GM04503 (cell line): ENCODE measurements around the gene RDH16.

Source experiments
- DNase-seq: peaks from one replicate; pipeline ENCODE4 v3.0.0-alpha.2; 2012; ENCODE audit warnings: low read depth

The RDH16 gene

GRCh38 chr12:56957229-56958052, at the start of gene RDH16:
Gene RDH16, minus strand, starts transcription at chr12:56957608. Its CDS starts 146 bp downstream, at chr12:56957462.
- no peak for DNase-seq

GRCh38 chr12:57006809-57007475, 49.5 kb upstream of the RDH16 start:
- no peak for DNase-seq

GRCh38 chr12:57005980-57006808, 48.8 kb upstream of the RDH16 start, which contains the start of gene ZBTB39:
Gene ZBTB39, minus strand, starts transcription at chr12:57006546. Its CDS starts 1,629 bp downstream, at chr12:57004917.
- DNase-seq = no peak

- DNase-seq = no peak
These were observed 47.2 kb upstream of the RDH16 start for GRCh38 chr12:57004651-57005050.

- DNase-seq = no peak
These were observed 46.0 kb upstream of the RDH16 start for GRCh38 chr12:57003395-57003794.

GRCh38 chr12:57001448-57001906, 44.1 kb upstream of the RDH16 start:
- DNase-seq = no peak

GRCh38 chr12:57000393-57000792, 43.0 kb upstream of the RDH16 start:
- DNase-seq = no peak

- DNase-seq = no peak
These were observed 42.0 kb upstream of the RDH16 start for GRCh38 chr12:56999456-56999855.

- DNase-seq = no peak
These were observed 41.6 kb upstream of the RDH16 start for GRCh38 chr12:56998981-56999380.

- no peak for DNase-seq
These were observed 40.9 kb upstream of the RDH16 start for GRCh38 chr12:56998316-56998715.

- no peak for DNase-seq
These were observed 39.6 kb upstream of the RDH16 start for GRCh38 chr12:56996793-56997545.

GRCh38 chr12:56995930-56996496, 38.6 kb upstream of the RDH16 start:
- DNase-seq = no peak

- DNase-seq = no peak
These were observed 38.0 kb upstream of the RDH16 start for GRCh38 chr12:56995201-56995929.

GRCh38 chr12:56994231-56994746, 36.9 kb upstream of the RDH16 start:
- no peak for DNase-seq

GRCh38 chr12:56993346-56993745, 35.9 kb upstream of the RDH16 start:
- no peak for DNase-seq

- no peak for DNase-seq
These were observed 34.2 kb upstream of the RDH16 start for GRCh38 chr12:56991319-56992246.

GRCh38 chr12:56990648-56991318, 33.4 kb upstream of the RDH16 start:
- DNase-seq = no peak

- DNase-seq = no peak
These were observed 32.6 kb upstream of the RDH16 start for GRCh38 chr12:56989861-56990610.
